T-cell (primary cell): Measurements from ENCODE around the gene CLNS1A. TPM values are rescaled to one million over a fixed set of nuclear protein-coding genes. Genes with fewer than 3 reads are reported as not detected.

ENCODE experiments used
- ATAC-seq, 4 experiments: fragments of 200-7000 bp in 3 of 4; fragments of 150-1000 bp in 1 of 4; cut with Tn5 transposase; replicated peaks in 1 of 4; 1 replicate in 3 of 4; 2 replicates in 1 of 4; pipeline ENCODE4 v1.10.0; 2021; ENCODE audit warnings: moderate library complexity in 3 of 4, mild to moderate bottlenecking in 2 of 4, moderate number of reproducible peaks in 1 of 4
- CTCF ChIA-PET, 2 donors: fragments of 300-600 bp; sonication (Branson Sonifier 250); formaldehyde crosslinking; loops; one replicate each; lab custom pipeline; 2022; ENCODE audit warnings: antibody characterized with exemption in 2 of 2; lab: Charles Lee
- POLR2A ChIA-PET, 2 donors: fragments of 300-600 bp; sonication (Branson Sonifier 250); formaldehyde crosslinking; loops; one replicate each; lab custom pipeline; 2022; ENCODE audit warnings: antibody characterized with exemption in 2 of 2; lab: Charles Lee
- DNase-seq, 35 experiments: peaks; one replicate each; pipeline versions ENCODE4 v3.0.0 to v3.0.0-alpha.2; 2013 to 2023
- H3K27ac ChIP-seq: one replicate; pipeline ENCODE4 v1.5.1; 2013; ENCODE audit warnings: low read length
- H3K27me3 ChIP-seq, 2 experiments: replicated peaks in 1 of 2; 1 replicate in 1 of 2; 2 replicates in 1 of 2; pipeline versions ENCODE4 v1.6.1 to v1.7.0; 2013; ENCODE audit warnings: low read length in 1 of 2, mixed read lengths in 1 of 2; ENCODE audit not compliant: control insufficient read depth in 2 of 2, insufficient read depth in 2 of 2; ENCODE audit errors: extremely low read depth in 1 of 2
- H3K36me3 ChIP-seq, 2 donors: 1 replicate in 1 of 2; 2 replicates in 1 of 2; pipeline versions ENCODE4 v1.6.1 to v1.7.0; 2013; ENCODE audit warnings: low read length in 1 of 2; ENCODE audit not compliant: control insufficient read depth in 2 of 2, insufficient read depth in 1 of 2; ENCODE audit errors: extremely low read depth in 1 of 2
- H3K4me1 ChIP-seq, 2 experiments: 1 replicate in 1 of 2; 2 replicates in 1 of 2; pipeline versions ENCODE4 v1.6.1 to v1.7.0; 2013; ENCODE audit warnings: low read length in 2 of 2, mixed read lengths in 1 of 2; ENCODE audit not compliant: insufficient read depth in 2 of 2, control insufficient read depth in 1 of 2; ENCODE audit errors: extremely low read depth in 1 of 2
- H3K4me3 ChIP-seq, 2 donors: 1 replicate in 1 of 2; 2 replicates in 1 of 2; pipeline versions ENCODE4 v1.5.1 to v1.7.0; 2013; ENCODE audit warnings: mild to moderate bottlenecking in 2 of 2, low read length in 1 of 2, moderate library complexity in 1 of 2; ENCODE audit not compliant: control insufficient read depth in 1 of 2; ENCODE audit errors: extremely low read depth in 1 of 2
- H3K9me3 ChIP-seq: 2 replicates; pipeline ENCODE4 v1.7.0; 2013
- H3K27ac Mint-ChIP-seq, 2 donors: one replicate each; pipeline ENCODE4 v1.8.0; 2020 to 2021; ENCODE audit warnings: mild to moderate bottlenecking in 2 of 2, mixed read lengths in 2 of 2
- H3K27me3 Mint-ChIP-seq, 2 donors: one replicate each; pipeline ENCODE4 v1.8.0; 2021 to 2022; ENCODE audit warnings: mixed read lengths in 2 of 2
- H3K36me3 Mint-ChIP-seq: one replicate; pipeline ENCODE4 v1.8.0; 2021; ENCODE audit warnings: mixed read lengths
- H3K4me1 Mint-ChIP-seq, 3 donors: one replicate each; pipeline ENCODE4 v1.8.0; 2020 to 2022; ENCODE audit warnings: mixed read lengths in 3 of 3, mild to moderate bottlenecking in 1 of 3
- H3K4me3 Mint-ChIP-seq, 3 donors: one replicate each; pipeline ENCODE4 v1.8.0; 2020 to 2022; ENCODE audit warnings: mild to moderate bottlenecking in 3 of 3, mixed read lengths in 3 of 3, moderate library complexity in 3 of 3
- H3K9me3 Mint-ChIP-seq, 3 donors: one replicate each; pipeline ENCODE4 v1.8.0; 2020 to 2022; ENCODE audit warnings: mixed read lengths in 3 of 3
- WGBS: methylation state at CpG from one replicate; pipeline ENCODE4 v1.1.5; 2013; ENCODE audit warnings: missing lambda C conversion rate; ENCODE audit not compliant: insufficient coverage; 5-methylcytosine and 5-hydroxymethylcytosine counted together
- total RNA-seq, 35 experiments: library from RNA in 6 of 35; stranded (reverse) in 6 of 35; fragments of 120-200 nt in 1 of 35; gene quantifications; one replicate each; pipeline versions ENCODE4 v1.2.1 to v1.2.4 and lab custom pipeline; 2013 to 2026

Gene CLNS1A
- total RNA-seq, 5 donors from 2014 or later (not counting 1 experiment from before 2014, with no cell fraction given) = 69.6 to 112 (median 103) TPM

DNA sequence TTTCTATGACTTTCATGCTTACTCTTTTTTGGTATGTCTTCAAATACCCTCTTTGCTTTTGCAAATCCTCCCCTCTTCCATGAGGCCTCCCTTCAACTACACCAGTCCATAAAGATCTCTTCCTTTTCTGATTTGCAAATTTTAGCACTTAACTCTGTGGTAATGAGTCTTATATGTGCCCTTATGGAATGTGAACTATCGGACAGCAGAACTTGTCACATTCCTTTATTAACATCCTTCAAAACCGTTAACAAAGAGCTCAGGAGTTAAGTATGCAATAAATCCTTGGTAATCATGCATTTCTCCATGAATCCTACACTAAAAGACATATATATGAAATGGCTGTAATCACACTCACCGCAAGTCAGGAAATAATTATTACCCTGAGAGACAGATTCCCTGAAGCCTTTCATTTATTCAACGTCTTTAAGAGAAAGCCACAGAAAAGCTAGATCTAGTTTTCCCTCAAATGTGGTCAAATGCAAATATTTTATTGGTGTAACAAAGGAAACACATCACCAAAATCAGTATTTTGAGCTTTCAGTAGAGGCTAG, 7.4 kb downstream of the CLNS1A start:
- ChIA-PET CTCF (interaction anchor here (0.6 kb wide), 2 partner anchors 9 to 1737 kb away, joined by 3 to 5 read pairs; no protein-coding TSS in a partner anchor), POLR2A (interaction anchor here in 1 of 2 donors (0.7 kb wide), 1 partner anchor 995 kb away, joined by 3 read pairs; no protein-coding TSS in a partner anchor)
- H3K4me3 Mint-ChIP-seq = no peak overlapping the region
- Histone ChIP-seq H3K27me3 (no peaks in the 10 kb centered on the region), H3K27ac (no peak overlapping the region), H3K4me3 (no peak overlapping the region), H3K9me3 (no peaks in the 10 kb centered on the region), H3K36me3 (peaks cover 0 to 26% of the 10 kb centered on the region in 2 donors), H3K4me1 (peaks cover 5 to 9% of the 10 kb centered on the region in 2 experiments)
- ATAC-seq (no peak), DNase-seq (no peak)
- no peaks in the 10 kb centered on the region for H3K9me3 Mint-ChIP-seq
- peaks cover 17% of the 10 kb centered on the region for H3K36me3 Mint-ChIP-seq
- no peaks in the 10 kb centered on the region for H3K27me3 Mint-ChIP-seq
- H3K4me1 Mint-ChIP-seq = peaks cover 25 to 35% (median 34%) of the 10 kb centered on the region in 3 donors
- H3K27ac Mint-ChIP-seq = no peak overlapping the region
- no CpG with 5 or more reads among the region's 4 CpGs for WGBS

DNA sequence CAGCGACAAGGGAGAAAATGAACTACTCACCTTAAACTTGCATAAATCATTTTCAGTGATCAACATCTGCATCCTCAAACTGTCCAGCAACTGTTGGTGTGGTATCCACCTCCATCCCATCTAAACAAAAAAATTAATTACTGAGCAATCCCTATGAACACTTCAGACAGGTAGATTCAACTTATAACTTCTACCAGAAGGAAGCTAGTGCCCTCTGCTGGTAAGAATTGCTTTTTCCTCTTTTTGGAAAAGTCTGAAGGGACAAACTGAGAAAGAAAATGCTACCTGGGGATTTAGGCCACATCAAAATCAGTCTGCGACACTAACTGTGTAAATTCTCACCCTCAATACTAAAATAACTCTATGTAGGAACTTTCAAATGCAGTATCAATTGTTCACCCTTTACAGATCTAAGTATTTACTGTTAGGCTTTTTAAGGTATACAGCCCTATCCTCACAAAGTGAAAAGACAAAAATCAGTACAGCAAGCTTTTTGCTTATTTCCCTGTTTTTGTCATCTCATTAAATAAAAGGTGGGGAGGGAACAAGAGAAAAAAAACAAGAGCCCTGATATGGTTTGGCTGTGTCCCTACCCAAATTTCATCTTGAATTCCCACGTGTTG, 17.9 kb downstream of the CLNS1A start:
- ATAC-seq (no peak), DNase-seq (peak in 5 of 35 experiments; percentile 3 to 66 (median 12))
- peaks cover 7 to 58% of the 10 kb centered on the region in 2 donors for H3K36me3 ChIP-seq
- Mint-ChIP-seq H3K36me3 (peaks cover 45% of the 10 kb centered on the region), H3K9me3 (no peaks in the 10 kb centered on the region), H3K27ac (no peak overlapping the region), H3K4me1 (peaks cover 0 to 8% (median 0%) of the 10 kb centered on the region in 3 donors), H3K4me3 (no peak overlapping the region), H3K27me3 (no peaks in the 10 kb centered on the region)
- H3K27me3 ChIP-seq = no peaks in the 10 kb centered on the region
- no peak overlapping the region for H3K4me3 ChIP-seq
- WGBS = no CpG with 5 or more reads among the region's 3 CpGs
- POLR2A ChIA-PET = interaction anchor here in 1 of 2 donors (0.5 kb wide), 1 partner anchor 468 kb away, joined by 4 read pairs; no protein-coding TSS in a partner anchor
- H3K27ac ChIP-seq = no peak overlapping the region
- no peaks in the 10 kb centered on the region for H3K4me1 ChIP-seq
- CTCF ChIA-PET = interaction anchor here in 1 of 2 donors (0.6 to 1.4 kb wide), 7 partner anchors 10 to 572 kb away, joined by 3 to 6 read pairs (median 3); no protein-coding TSS in a partner anchor
- H3K9me3 ChIP-seq = no peaks in the 10 kb centered on the region

DNA sequence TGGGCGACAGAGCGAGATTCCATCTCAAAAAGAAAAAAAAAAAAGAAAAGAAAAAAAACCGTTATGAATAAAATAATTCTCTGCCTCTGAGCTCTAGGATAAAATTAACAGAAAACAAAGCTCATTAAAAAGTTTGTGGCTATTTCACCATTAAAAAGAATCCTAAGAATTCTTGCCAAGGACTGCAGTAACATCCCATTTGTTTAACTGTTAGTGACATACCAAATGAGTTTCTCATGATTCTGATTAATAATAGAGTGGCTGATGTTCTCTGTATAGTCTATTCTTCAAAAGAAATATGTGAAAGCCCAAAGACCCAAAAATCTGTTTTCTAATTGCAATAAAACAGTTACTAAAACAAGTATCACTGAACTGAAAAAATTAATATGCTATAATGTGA, 19.7 kb downstream of the CLNS1A start:
- POLR2A ChIA-PET = interaction anchor here (0.5 to 0.6 kb wide), 3 partner anchors 10 to 144 kb away, joined by 5 to 6 read pairs (median 5); no protein-coding TSS in a partner anchor
- no peaks in the 10 kb centered on the region for H3K27me3 Mint-ChIP-seq
- Histone ChIP-seq H3K27me3 (no peaks in the 10 kb centered on the region), H3K4me1 (no peaks in the 10 kb centered on the region), H3K36me3 (peaks cover 7 to 45% of the 10 kb centered on the region in 2 donors), H3K27ac (no peak overlapping the region), H3K9me3 (no peaks in the 10 kb centered on the region), H3K4me3 (no peak overlapping the region)
- H3K9me3 Mint-ChIP-seq = no peaks in the 10 kb centered on the region
- CTCF ChIA-PET = interaction anchor here (0.6 to 1.4 kb wide), 4 partner anchors 14 to 699 kb away, joined by 3 to 8 read pairs (median 3); no protein-coding TSS in a partner anchor
- H3K36me3 Mint-ChIP-seq = peaks cover 45% of the 10 kb centered on the region
- no peak for ATAC-seq
- DNase-seq = no peak
- peaks cover 0 to 8% (median 0%) of the 10 kb centered on the region in 3 donors for H3K4me1 Mint-ChIP-seq
- WGBS = no CpG with 5 or more reads among the region's 3 CpGs
- H3K4me3 Mint-ChIP-seq = no peak overlapping the region
- no peak overlapping the region for H3K27ac Mint-ChIP-seq

GRCh38 chr11:77611921-77612320, 25.7 kb downstream of the CLNS1A start:
- H3K9me3 ChIP-seq = no peaks in the 10 kb centered on the region
- POLR2A ChIA-PET = no interaction called here
- no peak overlapping the region for H3K4me3 Mint-ChIP-seq
- no peak overlapping the region for H3K27ac Mint-ChIP-seq
- DNase-seq = no peak
- H3K9me3 Mint-ChIP-seq = no peaks in the 10 kb centered on the region
- H3K27ac ChIP-seq = no peak overlapping the region
- no peak overlapping the region for H3K4me3 ChIP-seq
- H3K4me1 ChIP-seq = no peaks in the 10 kb centered on the region
- CTCF ChIA-PET = interaction anchor here in 1 of 2 donors (0.5 to 0.8 kb wide), 4 partner anchors 13 to 541 kb away, joined by 3 read pairs; no protein-coding TSS in a partner anchor
- H3K27me3 Mint-ChIP-seq = no peaks in the 10 kb centered on the region
- no peak for ATAC-seq
- no peaks in the 10 kb centered on the region for H3K27me3 ChIP-seq
- no peaks in the 10 kb centered on the region for H3K4me1 Mint-ChIP-seq
- H3K36me3 Mint-ChIP-seq = peaks cover 36% of the 10 kb centered on the region
- peaks cover 10 to 52% of the 10 kb centered on the region in 2 donors for H3K36me3 ChIP-seq

DNA sequence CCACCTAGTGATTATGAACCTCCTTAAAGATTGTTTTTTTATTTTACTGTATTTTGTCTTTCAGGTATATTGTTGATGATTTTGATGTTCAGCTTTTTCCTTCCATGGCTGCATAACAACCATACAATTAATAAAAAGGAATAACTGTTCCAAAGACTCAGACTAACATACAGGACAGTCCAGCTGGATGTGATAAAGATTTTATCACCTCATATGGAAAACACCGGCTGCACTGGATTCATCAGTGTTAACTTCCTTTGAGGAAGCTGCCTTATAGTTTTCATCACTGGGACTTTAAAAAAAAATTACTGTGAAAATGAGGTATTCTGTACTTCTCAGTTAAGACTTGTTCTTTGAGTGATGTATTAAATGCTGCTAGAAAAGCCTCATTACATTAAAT, 28.4 kb downstream of the CLNS1A start:
- Mint-ChIP-seq H3K27ac (no peak overlapping the region), H3K4me1 (no peaks in the 10 kb centered on the region), H3K4me3 (no peak overlapping the region), H3K27me3 (no peaks in the 10 kb centered on the region), H3K9me3 (no peaks in the 10 kb centered on the region), H3K36me3 (peaks cover 29% of the 10 kb centered on the region)
- no peak for DNase-seq
- Histone ChIP-seq H3K27ac (no peak overlapping the region), H3K36me3 (peaks cover 7 to 34% of the 10 kb centered on the region in 2 donors), H3K4me1 (no peaks in the 10 kb centered on the region), H3K4me3 (no peak overlapping the region), H3K27me3 (no peaks in the 10 kb centered on the region), H3K9me3 (no peaks in the 10 kb centered on the region)
- no CpG with 5 or more reads among the region's 1 CpG for WGBS
- ATAC-seq = no peak
- CTCF ChIA-PET = interaction anchor here in 1 of 2 donors (0.7 to 1.2 kb wide), 2 partner anchors 10 to 518 kb away, joined by 3 to 4 read pairs; no protein-coding TSS in a partner anchor
- POLR2A ChIA-PET = no interaction called here

GRCh38 chr11:77604281-77604680, 33.3 kb downstream of the CLNS1A start:
- no CpG with 5 or more reads among the region's 2 CpGs for WGBS
- H3K27ac Mint-ChIP-seq = no peak overlapping the region
- POLR2A ChIA-PET = no interaction called here
- Histone ChIP-seq H3K27ac (no peak overlapping the region), H3K4me3 (no peak overlapping the region), H3K9me3 (no peaks in the 10 kb centered on the region), H3K27me3 (no peaks in the 10 kb centered on the region), H3K4me1 (no peaks in the 10 kb centered on the region), H3K36me3 (peaks cover 4 to 16% of the 10 kb centered on the region in 2 donors)
- no peaks in the 10 kb centered on the region for H3K27me3 Mint-ChIP-seq
- no peaks in the 10 kb centered on the region for H3K4me1 Mint-ChIP-seq
- CTCF ChIA-PET = interaction anchor here in 1 of 2 donors (0.7 kb wide), 1 partner anchor 28 kb away, joined by 3 read pairs; no protein-coding TSS in a partner anchor
- DNase-seq = no peak
- no peak overlapping the region for H3K4me3 Mint-ChIP-seq
- no peak for ATAC-seq
- no peaks in the 10 kb centered on the region for H3K9me3 Mint-ChIP-seq
- peaks cover 8% of the 10 kb centered on the region for H3K36me3 Mint-ChIP-seq
